ENCODE results near the gene USP46.

USP46 gene

DNA sequence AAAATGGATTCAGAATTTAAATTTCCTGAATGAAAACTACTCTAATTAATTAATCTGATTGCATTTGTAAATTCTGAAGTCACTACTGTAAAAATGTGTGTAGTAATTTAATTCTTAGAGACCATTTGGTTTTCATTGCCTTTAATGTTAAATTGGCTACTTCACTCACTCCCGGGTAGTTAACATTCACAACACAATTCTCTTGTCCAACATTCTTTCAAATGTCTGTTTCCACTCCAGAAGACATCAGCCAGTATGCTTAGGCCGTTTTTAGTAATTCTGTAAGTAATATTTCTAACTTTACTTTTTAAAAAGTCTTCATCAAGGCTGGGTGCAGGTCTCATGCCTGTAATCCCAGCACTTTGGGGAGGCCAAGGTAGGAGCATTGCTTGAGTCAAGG lies 21.3 kb upstream of the USP46 start:
- Histone ChIP-seq H3F3A (ENCODE audit: low read depth) (no peaks in the 10 kb centered on the region), H3K9me3 (ENCODE audit: insufficient read depth, low read depth, low read length) (no peaks in the 10 kb centered on the region), H3K4me2 (ENCODE audit: low read depth, low read length, poor library complexity, severe bottlenecking) (no peak overlapping the region), H2AFZ (ENCODE audit: low read length) (no peak overlapping the region), H3K4me1 (ENCODE audit: insufficient read depth, low read length, poor library complexity, severe bottlenecking) (no peaks in the 10 kb centered on the region), H3K4me3 (ENCODE audit: low read length, poor library complexity, severe bottlenecking) (no peak overlapping the region), H3K9ac (ENCODE audit: low read depth, low read length, poor library complexity, severe bottlenecking) (no peak overlapping the region), H3K9me2 (replicated peaks; ENCODE audit: low read depth, low read length) (no peaks in the 10 kb centered on the region), H4K20me1 (ENCODE audit: insufficient read depth, low read length, poor library complexity, severe bottlenecking) (no peaks in the 10 kb centered on the region), H3K79me2 (ENCODE audit: insufficient read depth, low read length) (no peaks in the 10 kb centered on the region), H3K36me3 (ENCODE audit: insufficient read depth, low read length) (no peaks in the 10 kb centered on the region), H3K27me3 (ENCODE audit: insufficient read depth, low read length, poor library complexity, severe bottlenecking) (no peaks in the 10 kb centered on the region)
- TF ChIP-seq EZH2phosphoT487 (IDR thresholded peaks at IDR 0.05; ENCODE audit: borderline replicate concordance), result no peak
- no peak for TF ChIP-seq CTCF (conservative IDR thresholded peaks at IDR 0.05; ENCODE audit: low read length)

DNA sequence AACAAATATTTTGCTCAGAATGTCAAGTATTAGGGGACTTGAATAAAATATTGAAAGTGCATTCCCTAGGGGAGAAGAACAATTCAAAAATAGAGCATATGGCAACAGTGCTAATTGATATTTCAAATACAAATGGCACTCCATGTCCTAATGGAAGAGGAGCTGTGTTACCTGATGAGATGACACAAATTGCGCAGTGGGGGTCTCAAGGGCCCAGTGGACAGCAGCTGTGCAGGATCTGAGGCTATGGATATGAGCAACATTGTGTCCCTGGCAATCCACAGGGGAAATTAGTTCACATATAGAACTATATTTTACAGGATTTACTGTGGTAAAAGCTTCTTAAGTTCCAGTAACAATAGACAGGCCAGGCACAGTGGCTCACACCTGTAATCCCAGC lies 17.4 kb upstream of the USP46 start:
- no peak overlapping the region for H3K4me2 ChIP-seq (ENCODE audit: low read depth, low read length, poor library complexity, severe bottlenecking)
- no peaks in the 10 kb centered on the region for H3K79me2 ChIP-seq (ENCODE audit: insufficient read depth, low read length)
- TF ChIP-seq EZH2phosphoT487 (IDR thresholded peaks at IDR 0.05; ENCODE audit: borderline replicate concordance) (no peak), CTCF (conservative IDR thresholded peaks at IDR 0.05; ENCODE audit: low read length) (no peak)
- H3K9ac ChIP-seq (ENCODE audit: low read depth, low read length, poor library complexity, severe bottlenecking), result no peak overlapping the region
- H3K36me3 ChIP-seq (ENCODE audit: insufficient read depth, low read length), result no peaks in the 10 kb centered on the region
- H2AFZ ChIP-seq (ENCODE audit: low read length), result no peak overlapping the region
- H3K9me2 ChIP-seq (replicated peaks; ENCODE audit: low read depth, low read length), result no peaks in the 10 kb centered on the region
- no peak overlapping the region for H3K4me3 ChIP-seq (ENCODE audit: low read length, poor library complexity, severe bottlenecking)
- no peaks in the 10 kb centered on the region for H3K9me3 ChIP-seq (ENCODE audit: insufficient read depth, low read depth, low read length)
- no peaks in the 10 kb centered on the region for H3F3A ChIP-seq (ENCODE audit: low read depth)
- no peaks in the 10 kb centered on the region for H3K27me3 ChIP-seq (ENCODE audit: insufficient read depth, low read length, poor library complexity, severe bottlenecking)
- no peaks in the 10 kb centered on the region for H4K20me1 ChIP-seq (ENCODE audit: insufficient read depth, low read length, poor library complexity, severe bottlenecking)
- no peaks in the 10 kb centered on the region for H3K4me1 ChIP-seq (ENCODE audit: insufficient read depth, low read length, poor library complexity, severe bottlenecking)

GRCh38 chr4:52675111-52675510 lies 16.0 kb upstream of the USP46 start:
- Histone ChIP-seq H3K9me2 (replicated peaks; ENCODE audit: low read depth, low read length) (no peaks in the 10 kb centered on the region), H4K20me1 (ENCODE audit: insufficient read depth, low read length, poor library complexity, severe bottlenecking) (no peaks in the 10 kb centered on the region), H3K4me2 (ENCODE audit: low read depth, low read length, poor library complexity, severe bottlenecking) (no peak overlapping the region), H3K4me3 (ENCODE audit: low read length, poor library complexity, severe bottlenecking) (no peak overlapping the region), H2AFZ (ENCODE audit: low read length) (no peak overlapping the region), H3K9me3 (ENCODE audit: insufficient read depth, low read depth, low read length) (no peaks in the 10 kb centered on the region), H3K9ac (ENCODE audit: low read depth, low read length, poor library complexity, severe bottlenecking) (no peak overlapping the region), H3K27me3 (ENCODE audit: insufficient read depth, low read length, poor library complexity, severe bottlenecking) (no peaks in the 10 kb centered on the region), H3K79me2 (ENCODE audit: insufficient read depth, low read length) (no peaks in the 10 kb centered on the region), H3K36me3 (ENCODE audit: insufficient read depth, low read length) (no peaks in the 10 kb centered on the region), H3F3A (ENCODE audit: low read depth) (no peaks in the 10 kb centered on the region), H3K4me1 (ENCODE audit: insufficient read depth, low read length, poor library complexity, severe bottlenecking) (no peaks in the 10 kb centered on the region)
- TF ChIP-seq CTCF (conservative IDR thresholded peaks at IDR 0.05; ENCODE audit: low read length) (no peak), EZH2phosphoT487 (IDR thresholded peaks at IDR 0.05; ENCODE audit: borderline replicate concordance) (no peak)
